ENCODE results near the gene LRRFIP1. TPM values are rescaled to one million over a fixed set of nuclear protein-coding genes. Genes with fewer than 3 reads are reported as not detected.

The LRRFIP1 gene
- polyA plus RNA-seq, 2 of the 4 experiments (the other 2 are of a cell fraction), result 75.6 to 93.0 TPM

GRCh38 chr2:237708961-237709360, 81.6 kb downstream of the LRRFIP1 start:
- DNase-seq (ENCODE audit: low read depth in 1 of 2, low spot score in 1 of 2), result no peak
- TF ChIP-seq RCOR1 (IDR thresholded peaks at IDR 0.05; ENCODE audit: low read depth, low read length) (no peak), PHF8 (IDR thresholded peaks at IDR 0.05; ENCODE audit: borderline replicate concordance, low read depth) (no peak), ELK1 (IDR thresholded peaks at IDR 0.05; ENCODE audit: low read depth, low read length) (no peak), ATOH8 (CRISPR knock-in tag; IDR thresholded peaks at IDR 0.05; ENCODE audit: low read depth) (no peak), HOXB13 (CRISPR knock-in tag; IDR thresholded peaks at IDR 0.05; ENCODE audit: low read depth) (no peak), JUNB (IDR thresholded peaks at IDR 0.05) (no peak), CHD2 (IDR thresholded peaks at IDR 0.05; ENCODE audit: low read length, partially characterized antibody) (no peak)
- Histone ChIP-seq H3K4me3 (no peak overlapping the region), H3K9me3 (no peaks in the 10 kb centered on the region), H3K4me2 (no peak overlapping the region), H3K4me1 (peaks cover 11% of the 10 kb centered on the region), H3K27ac (no peak overlapping the region)
- POLR2A ChIA-PET, result no interaction called here
- CTCF ChIA-PET, result interaction anchor here (1.0 to 3.9 kb wide), 5 partner anchors 11 to 36 kb away, joined by 3 to 25 read pairs (median 4); no protein-coding TSS in a partner anchor
- ATAC-seq, result no peak
- FAIRE-seq, result no peak
- WGBS (ENCODE audit: missing lambda C conversion rate), result 90% methylated on average over 6 of the region's 6 CpGs

DNA sequence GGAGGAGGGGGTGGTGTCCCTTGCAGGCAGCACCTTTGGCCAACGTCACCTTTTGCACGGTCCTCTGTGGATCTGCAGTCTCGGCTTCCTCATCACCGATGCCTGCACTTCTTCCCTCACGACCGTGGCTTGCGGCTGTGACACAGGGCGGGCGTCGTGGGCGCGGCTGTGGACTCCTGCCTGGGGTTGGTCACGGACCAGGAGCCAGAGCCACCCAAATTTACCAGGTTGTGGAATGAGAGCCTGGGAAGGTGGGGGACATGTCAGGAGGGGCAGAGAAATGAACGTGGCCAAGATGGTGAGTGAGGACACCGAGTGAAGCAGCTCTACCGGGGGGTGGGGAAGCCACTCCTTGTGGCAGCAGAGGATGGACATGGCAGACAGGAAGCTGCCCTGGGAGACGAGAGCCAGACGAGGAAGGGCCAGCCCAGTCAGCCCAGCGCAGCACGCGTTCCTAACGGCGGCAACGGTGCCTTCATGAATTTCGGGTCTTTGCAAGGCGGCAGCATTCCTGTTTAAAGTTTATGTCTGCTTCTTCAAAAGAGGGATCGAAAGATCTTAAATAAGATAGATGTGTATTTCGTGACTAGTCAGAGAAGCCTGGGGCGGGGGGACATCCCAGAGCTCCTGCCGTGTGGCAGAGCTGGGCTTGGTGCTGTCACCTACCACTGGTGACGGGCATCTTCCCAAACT, 84.2 kb downstream of the LRRFIP1 start:
- Histone ChIP-seq H3K27ac (no peak overlapping the region), H3K4me3 (no peak overlapping the region), H3K9me3 (no peaks in the 10 kb centered on the region), H3K4me2 (no peak overlapping the region), H3K4me1 (peaks cover 10% of the 10 kb centered on the region; the same call in 1 of the 3 replicates)
- ATAC-seq (no peak), DNase-seq (ENCODE audit: low read depth in 1 of 2, low spot score in 1 of 2) (no peak), FAIRE-seq (no peak)
- ChIA-PET POLR2A (no interaction called here), CTCF (interaction anchor here (1.0 to 2.7 kb wide), 3 partner anchors 9 to 38 kb away, joined by 3 to 7 read pairs (median 5); no protein-coding TSS in a partner anchor)
- WGBS (ENCODE audit: missing lambda C conversion rate), result 90% methylated on average over 31 of the region's 31 CpGs
- no peak for TF ChIP-seq NPAS2 (CRISPR knock-in tag; IDR thresholded peaks at IDR 0.05; ENCODE audit: borderline replicate concordance)
- no peak for TF ChIP-seq HDAC2 (IDR thresholded peaks at IDR 0.05)
- no peak for TF ChIP-seq TP53 (CRISPR knock-in tag; IDR thresholded peaks at IDR 0.05)
- TF ChIP-seq ZSCAN20 (CRISPR knock-in tag; IDR thresholded peaks at IDR 0.05), result no peak
- TF ChIP-seq RCOR1 (IDR thresholded peaks at IDR 0.05; ENCODE audit: low read depth, low read length), result no peak
- TF ChIP-seq RARB (CRISPR knock-in tag; IDR thresholded peaks at IDR 0.05), result no peak
- no peak for TF ChIP-seq EHF (CRISPR knock-in tag; IDR thresholded peaks at IDR 0.05)
- TF ChIP-seq, protein P1, sequence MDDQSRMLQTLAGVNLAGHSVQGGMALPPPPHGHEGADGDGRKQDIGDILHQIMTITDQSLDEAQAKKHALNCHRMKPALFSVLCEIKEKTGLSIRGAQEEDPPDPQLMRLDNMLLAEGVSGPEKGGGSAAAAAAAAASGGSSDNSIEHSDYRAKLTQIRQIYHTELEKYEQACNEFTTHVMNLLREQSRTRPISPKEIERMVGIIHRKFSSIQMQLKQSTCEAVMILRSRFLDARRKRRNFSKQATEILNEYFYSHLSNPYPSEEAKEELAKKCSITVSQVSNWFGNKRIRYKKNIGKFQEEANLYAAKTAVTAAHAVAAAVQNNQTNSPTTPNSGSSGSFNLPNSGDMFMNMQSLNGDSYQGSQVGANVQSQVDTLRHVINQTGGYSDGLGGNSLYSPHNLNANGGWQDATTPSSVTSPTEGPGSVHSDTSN (IDR thresholded peaks at IDR 0.05), result no peak
- no peak for TF ChIP-seq ESRRA (IDR thresholded peaks at IDR 0.05; ENCODE audit: borderline replicate concordance, low read length)
- TF ChIP-seq KDM5A (IDR thresholded peaks at IDR 0.05), result no peak
- no peak for TF ChIP-seq USF2 (IDR thresholded peaks at IDR 0.05)
- TF ChIP-seq CHD4 (IDR thresholded peaks at IDR 0.05; ENCODE audit: borderline replicate concordance), result no peak
- no peak for TF ChIP-seq MYC (IDR thresholded peaks at IDR 0.05; ENCODE audit: borderline replicate concordance, low read length)
- TF ChIP-seq CBX2 (IDR thresholded peaks at IDR 0.05; ENCODE audit: borderline replicate concordance, low read depth), result no peak
- TF ChIP-seq JUN (IDR thresholded peaks at IDR 0.05), result no peak
- no peak for TF ChIP-seq RAD21 (conservative IDR thresholded peaks at IDR 0.05 in 1 of 2, IDR thresholded peaks at IDR 0.05 in 1 of 2)
- no peak for TF ChIP-seq HOXB5 (CRISPR knock-in tag; IDR thresholded peaks at IDR 0.05)
- TF ChIP-seq, protein P2, sequence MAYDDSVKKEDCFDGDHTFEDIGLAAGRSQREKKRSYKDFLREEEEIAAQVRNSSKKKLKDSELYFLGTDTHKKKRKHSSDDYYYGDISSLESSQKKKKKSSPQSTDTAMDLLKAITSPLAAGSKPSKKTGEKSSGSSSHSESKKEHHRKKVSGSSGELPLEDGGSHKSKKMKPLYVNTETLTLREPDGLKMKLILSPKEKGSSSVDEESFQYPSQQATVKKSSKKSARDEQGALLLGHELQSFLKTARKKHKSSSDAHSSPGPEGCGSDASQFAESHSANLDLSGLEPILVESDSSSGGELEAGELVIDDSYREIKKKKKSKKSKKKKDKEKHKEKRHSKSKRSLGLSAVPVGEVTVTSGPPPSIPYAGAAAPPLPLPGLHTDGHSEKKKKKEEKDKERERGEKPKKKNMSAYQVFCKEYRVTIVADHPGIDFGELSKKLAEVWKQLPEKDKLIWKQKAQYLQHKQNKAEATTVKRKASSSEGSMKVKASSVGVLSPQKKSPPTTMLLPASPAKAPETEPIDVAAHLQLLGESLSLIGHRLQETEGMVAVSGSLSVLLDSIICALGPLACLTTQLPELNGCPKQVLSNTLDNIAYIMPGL (CRISPR knock-in tag; IDR thresholded peaks at IDR 0.05; ENCODE audit: borderline replicate concordance), result no peak

All from A549 (cell line).